HUES64 (cell line): Measurements from ENCODE around the gene ANP32B.

Experiments used
- H3K27ac ChIP-seq: 2 replicates; pipeline ENCODE4 v1.7.0; 2013; ENCODE audit warnings: low read depth, low read length, inconsistent platforms
- H3K27me3 ChIP-seq: 2 replicates; pipeline ENCODE4 v1.6.1; 2013; ENCODE audit warnings: mild to moderate bottlenecking, low read length; ENCODE audit not compliant: insufficient read depth
- H3K36me3 ChIP-seq: 2 replicates; pipeline ENCODE4 v1.6.1; 2013; ENCODE audit warnings: mild to moderate bottlenecking, low read length; ENCODE audit not compliant: insufficient read depth
- H3K4me1 ChIP-seq: 2 replicates; pipeline ENCODE4 v1.6.1; 2013; ENCODE audit warnings: mild to moderate bottlenecking, low read length, moderate library complexity; ENCODE audit not compliant: insufficient read depth
- H3K4me3 ChIP-seq: 2 replicates; pipeline ENCODE4 v1.5.1; 2013; ENCODE audit warnings: mild to moderate bottlenecking, low read length, moderate library complexity
- H3K9ac ChIP-seq: 2 replicates; pipeline ENCODE4 v1.6.1; 2013; ENCODE audit warnings: mild to moderate bottlenecking, low read depth, low read length
- H3K9me3 ChIP-seq: 2 replicates; pipeline ENCODE4 v1.6.1; 2013; ENCODE audit warnings: low read depth, low read length; ENCODE audit not compliant: insufficient read depth
- WGBS: fragments of 150-250, 120-280 bp; methylation state at CpG from one replicate; pipeline ENCODE4 v1.1.7; 2013; ENCODE audit warnings: missing lambda C conversion rate; 5-methylcytosine and 5-hydroxymethylcytosine counted together

The ANP32B gene

DNA sequence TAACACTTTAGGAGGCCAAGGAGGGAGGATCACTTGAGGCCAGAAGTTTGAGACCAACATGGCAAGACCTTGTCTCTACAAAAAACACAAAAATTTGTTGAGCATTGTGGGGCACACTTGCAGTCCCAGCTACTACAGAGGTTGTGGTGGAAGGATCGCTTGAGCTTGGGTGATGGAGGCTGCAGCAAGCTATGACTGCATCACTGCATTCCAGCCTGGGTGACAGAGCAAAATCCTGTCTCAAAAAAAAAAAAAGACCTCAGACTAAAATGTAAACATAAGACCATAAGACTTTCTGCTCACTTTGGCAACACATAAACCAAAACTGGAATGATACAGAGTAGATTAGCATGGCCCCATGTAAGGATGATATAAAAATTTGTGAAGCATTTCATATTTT lies 48.8 kb downstream of the ANP32B start:
- no peak overlapping the region for H3K27ac ChIP-seq
- WGBS: 93% methylated on average over 1 of the region's 1 CpG
- no peaks in the 10 kb centered on the region for H3K9me3 ChIP-seq
- H3K9ac ChIP-seq: no peak overlapping the region
- no peak overlapping the region for H3K4me3 ChIP-seq
- H3K36me3 ChIP-seq: no peaks in the 10 kb centered on the region
- H3K27me3 ChIP-seq: peaks cover 11% of the 10 kb centered on the region
- no peaks in the 10 kb centered on the region for H3K4me1 ChIP-seq

DNA sequence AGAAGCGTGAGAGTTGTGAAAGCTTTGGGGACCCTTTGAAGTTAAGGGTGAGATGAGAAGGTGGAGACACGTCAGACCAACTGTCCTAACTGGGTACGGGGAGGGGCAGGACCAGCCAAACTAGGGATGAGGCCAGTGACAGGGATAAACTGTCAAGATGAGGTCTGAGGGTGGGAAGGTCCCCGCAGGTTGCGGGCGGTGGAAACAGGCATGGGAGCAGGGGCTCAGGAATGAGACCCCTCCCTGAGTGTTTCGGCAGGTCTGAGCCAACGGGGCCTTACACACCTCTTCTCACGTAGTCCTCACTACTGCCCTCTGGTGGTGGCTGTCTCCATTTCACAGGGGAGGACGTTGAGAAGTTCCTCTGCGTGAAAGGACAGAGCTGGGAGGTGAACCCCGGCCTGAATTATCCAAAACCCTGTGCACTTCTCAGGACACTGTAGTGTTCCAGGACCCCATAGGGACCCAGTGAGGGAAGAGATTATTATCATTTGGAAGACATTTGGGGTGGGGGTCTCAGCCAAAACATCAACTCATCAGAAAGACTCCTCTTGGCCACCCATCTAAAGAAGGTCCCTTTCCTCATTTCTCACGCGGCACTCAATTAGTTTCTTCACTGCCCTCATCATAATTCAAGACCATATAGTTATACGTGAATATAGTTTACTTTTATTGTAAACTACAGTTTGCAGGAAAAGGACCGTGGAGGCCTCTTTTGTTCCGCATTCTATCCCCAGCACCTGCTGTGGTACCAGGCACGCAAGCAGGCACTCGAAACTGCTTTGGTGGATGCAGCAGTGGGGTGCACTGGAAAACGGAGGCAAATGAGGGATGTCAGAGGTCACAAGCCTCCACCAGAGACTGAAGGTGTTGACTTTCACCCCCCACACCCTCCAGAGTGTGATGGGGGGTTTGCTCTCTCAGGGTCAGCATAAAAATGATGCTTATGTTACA lies 51.7 kb downstream of the ANP32B start:
- no peak overlapping the region for H3K27ac ChIP-seq
- H3K4me1 ChIP-seq: no peaks in the 10 kb centered on the region
- H3K9ac ChIP-seq: no peak overlapping the region
- H3K4me3 ChIP-seq: no peak overlapping the region
- WGBS: 46% methylated on average over 20 of the region's 20 CpGs
- H3K27me3 ChIP-seq: peaks cover 11% of the 10 kb centered on the region
- H3K9me3 ChIP-seq: no peaks in the 10 kb centered on the region
- no peaks in the 10 kb centered on the region for H3K36me3 ChIP-seq

DNA sequence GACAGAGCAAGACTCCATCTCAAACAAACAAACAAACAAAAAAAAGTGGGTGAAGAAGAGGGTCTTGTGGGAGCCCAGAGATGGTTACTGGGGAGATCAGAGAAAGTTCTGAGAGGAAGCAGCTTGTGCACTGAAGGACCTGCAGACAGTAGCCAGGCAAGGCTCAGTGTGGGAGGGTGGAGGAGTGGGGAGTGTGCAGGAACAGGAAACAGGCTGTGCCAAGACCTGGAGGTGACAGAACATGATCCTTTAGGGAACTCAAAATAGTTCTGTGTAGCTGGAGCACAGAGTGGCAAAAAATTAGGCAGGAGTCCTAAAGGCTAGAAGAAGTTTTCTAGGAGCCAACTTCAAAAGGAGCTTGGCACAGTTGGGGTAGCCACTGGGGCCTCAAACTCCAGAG lies 54.2 kb downstream of the ANP32B start:
- no peaks in the 10 kb centered on the region for H3K9me3 ChIP-seq
- H3K27ac ChIP-seq: no peak overlapping the region
- peaks cover 11% of the 10 kb centered on the region for H3K27me3 ChIP-seq
- no peak overlapping the region for H3K9ac ChIP-seq
- no peaks in the 10 kb centered on the region for H3K36me3 ChIP-seq
- no peaks in the 10 kb centered on the region for H3K4me1 ChIP-seq
- no peak overlapping the region for H3K4me3 ChIP-seq

DNA sequence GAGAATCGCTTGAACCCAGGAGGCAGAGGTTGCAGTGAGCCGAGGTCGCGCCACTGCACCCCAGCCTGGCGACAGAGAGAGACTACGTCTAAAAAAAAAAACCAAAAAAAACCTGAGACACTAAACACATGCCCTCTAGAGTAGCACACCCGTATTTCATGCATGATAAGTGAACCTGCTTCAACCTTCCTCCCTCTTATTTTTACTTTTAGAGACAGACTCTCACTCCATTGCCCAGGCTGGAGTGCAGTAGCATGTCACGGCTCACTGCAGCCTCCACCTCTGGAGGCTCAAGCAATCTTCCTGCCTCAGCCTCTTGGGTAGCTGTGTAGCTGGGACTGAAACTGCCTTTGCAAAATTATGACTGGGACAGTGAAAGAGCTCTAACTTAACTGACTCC lies 55.8 kb downstream of the ANP32B start:
- peaks cover 8% of the 10 kb centered on the region; the same call in 1 of the 2 replicates for H3K27me3 ChIP-seq
- H3K27ac ChIP-seq: no peak overlapping the region
- H3K36me3 ChIP-seq: no peaks in the 10 kb centered on the region
- WGBS: 92% methylated on average over 8 of the region's 8 CpGs
- H3K4me3 ChIP-seq: no peak overlapping the region
- H3K9me3 ChIP-seq: no peaks in the 10 kb centered on the region
- no peak overlapping the region for H3K9ac ChIP-seq
- no peaks in the 10 kb centered on the region for H3K4me1 ChIP-seq

DNA sequence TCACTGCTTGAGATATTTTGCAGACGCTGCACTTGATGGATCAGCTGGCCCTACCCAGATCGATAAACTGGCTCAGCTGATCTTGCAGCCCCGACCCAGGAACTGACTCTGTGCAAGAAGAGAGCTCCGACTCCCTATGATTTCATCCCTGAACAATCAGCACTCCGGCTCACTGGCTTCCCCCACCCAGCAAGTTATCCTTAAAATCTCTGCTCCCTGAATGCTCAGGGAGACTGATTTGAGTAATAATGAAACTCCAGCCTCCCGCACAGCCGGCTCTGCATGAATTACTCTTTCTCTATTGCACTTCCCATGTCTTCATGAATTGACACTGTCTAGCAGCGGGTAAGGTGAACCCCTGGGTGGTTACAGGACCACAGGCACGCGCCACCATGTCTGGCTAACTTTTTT lies 56.5 kb downstream of the ANP32B start:
- H3K27me3 ChIP-seq: peaks cover 6% of the 10 kb centered on the region; the same call in 1 of the 2 replicates
- no peak overlapping the region for H3K9ac ChIP-seq
- no peak overlapping the region for H3K27ac ChIP-seq
- H3K9me3 ChIP-seq: no peaks in the 10 kb centered on the region
- H3K4me3 ChIP-seq: no peak overlapping the region
- H3K4me1 ChIP-seq: no peaks in the 10 kb centered on the region
- H3K36me3 ChIP-seq: no peaks in the 10 kb centered on the region
- 86% methylated on average over 10 of the region's 10 CpGs for whole genome bisulfite sequencing

DNA sequence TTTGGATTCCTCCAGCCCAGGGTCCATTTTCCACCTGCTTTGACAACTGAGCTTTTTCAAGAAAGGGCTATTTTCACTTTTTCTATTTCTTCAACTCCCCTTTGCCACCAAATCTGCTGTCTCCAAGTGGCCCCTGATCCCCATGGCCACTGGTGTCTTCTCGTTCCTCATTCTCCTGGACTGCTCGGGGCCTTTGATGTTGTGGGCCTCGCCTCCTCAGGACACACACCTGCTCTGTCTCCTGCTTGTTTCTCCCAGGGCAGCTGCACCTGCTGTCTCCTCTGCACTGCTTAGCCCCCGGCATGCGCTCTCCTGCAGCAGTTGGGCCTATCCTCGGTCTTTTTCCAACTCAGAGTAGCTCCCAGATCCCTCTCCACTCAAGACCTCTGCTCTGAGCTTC lies 57.1 kb downstream of the ANP32B start:
- Histone ChIP-seq H3K27me3 (peaks cover 2% of the 10 kb centered on the region; the same call in 1 of the 2 replicates), H3K9me3 (no peaks in the 10 kb centered on the region), H3K36me3 (no peaks in the 10 kb centered on the region), H3K4me1 (no peaks in the 10 kb centered on the region), H3K27ac (no peak overlapping the region), H3K4me3 (no peak overlapping the region), H3K9ac (no peak overlapping the region)
- WGBS: 94% methylated on average over 6 of the region's 6 CpGs

DNA sequence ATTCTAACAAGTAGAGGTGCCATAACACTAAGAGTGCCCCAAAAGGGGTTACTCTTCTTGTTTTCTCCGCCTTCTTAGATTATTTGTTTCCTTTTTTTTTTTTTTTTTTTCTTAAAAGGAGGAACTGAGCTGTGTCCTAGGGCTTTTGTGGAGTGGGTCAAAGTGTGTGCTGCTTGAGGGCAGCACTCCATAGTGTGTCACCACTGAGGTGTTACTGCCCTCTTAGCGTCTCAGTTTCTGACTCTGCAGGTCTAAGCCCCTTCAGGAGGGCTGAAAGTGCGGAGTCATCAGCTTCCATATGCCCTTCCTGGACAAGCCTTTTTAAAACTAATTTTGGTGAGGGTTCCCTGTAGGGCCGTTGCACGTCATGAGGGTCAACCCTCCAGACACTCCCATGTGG lies 60.8 kb downstream of the ANP32B start:
- H3K4me1 ChIP-seq: no peaks in the 10 kb centered on the region
- WGBS: 81% methylated on average over 5 of the region's 5 CpGs
- no peaks in the 10 kb centered on the region; the same call in 1 of the 2 replicates for H3K27me3 ChIP-seq
- no peak overlapping the region for H3K27ac ChIP-seq
- H3K4me3 ChIP-seq: no peak overlapping the region
- no peak overlapping the region for H3K9ac ChIP-seq
- no peaks in the 10 kb centered on the region for H3K36me3 ChIP-seq
- no peaks in the 10 kb centered on the region for H3K9me3 ChIP-seq

DNA sequence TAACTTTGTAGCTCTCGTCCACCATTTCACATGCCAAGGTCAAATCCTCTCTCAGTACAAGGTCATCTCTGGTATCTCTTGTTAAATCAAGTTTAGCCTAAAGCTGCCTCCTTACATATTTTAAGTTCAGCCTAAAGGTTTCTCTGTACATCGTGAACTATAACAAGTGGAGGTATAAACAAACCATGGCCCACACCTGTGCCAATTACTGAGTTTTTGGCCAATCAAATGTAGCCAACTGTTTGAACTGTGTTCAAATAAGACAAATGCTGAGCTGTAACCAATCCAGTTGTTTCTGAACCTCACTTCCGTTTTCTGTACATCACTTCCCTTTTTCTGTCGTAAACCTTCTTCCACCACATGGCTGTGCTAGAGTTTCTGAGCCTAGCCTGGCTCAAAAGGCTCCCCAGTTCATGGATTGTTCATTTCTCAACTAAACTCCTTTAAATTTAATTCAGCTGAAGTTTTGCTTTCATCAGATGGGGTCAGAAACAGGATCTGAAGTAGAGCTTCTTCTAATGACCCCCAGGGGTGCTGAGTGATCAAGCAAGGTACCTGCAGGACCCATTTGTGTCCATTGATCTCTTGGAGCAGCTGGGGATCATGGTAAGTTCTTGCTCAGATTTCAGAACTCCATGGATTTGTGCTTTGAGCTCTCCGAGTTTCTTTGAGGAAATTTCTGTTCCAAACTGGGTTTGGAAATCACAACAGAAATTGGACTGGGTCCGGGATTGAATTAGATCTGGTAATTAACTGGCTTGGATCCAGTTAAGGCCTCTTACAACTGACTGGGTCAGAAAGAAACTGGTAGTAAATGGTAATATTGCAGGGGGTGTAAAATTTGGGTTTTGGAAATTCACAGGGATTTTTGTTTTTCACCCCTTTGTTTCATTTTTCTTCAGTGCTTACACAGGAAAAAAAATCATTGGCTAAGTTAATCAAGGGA lies 62.4 kb downstream of the ANP32B start:
- Histone ChIP-seq H3K27me3 (no peaks in the 10 kb centered on the region), H3K9me3 (no peaks in the 10 kb centered on the region), H3K4me1 (no peaks in the 10 kb centered on the region), H3K27ac (no peak overlapping the region), H3K9ac (no peak overlapping the region), H3K4me3 (no peak overlapping the region), H3K36me3 (no peaks in the 10 kb centered on the region)
- WGBS: 88% methylated on average over 6 of the region's 6 CpGs

DNA sequence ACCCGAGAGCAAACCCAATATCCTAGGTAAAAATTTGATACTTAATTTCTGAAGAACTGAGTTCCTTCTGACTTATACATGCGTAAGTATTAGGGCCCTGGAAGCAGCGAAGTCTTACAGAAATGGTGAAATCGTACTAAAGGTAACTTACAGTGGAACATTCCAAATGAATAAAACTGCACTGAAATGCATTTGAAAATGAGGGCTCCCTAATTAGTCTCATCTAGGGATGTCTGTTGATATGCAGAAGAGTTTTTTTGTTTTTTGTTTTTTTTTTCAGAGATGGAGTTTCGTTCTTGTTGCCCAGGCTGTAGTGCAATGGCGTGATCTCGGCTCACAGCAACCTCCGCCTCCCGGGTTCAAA lies 63.0 kb downstream of the ANP32B start:
- Histone ChIP-seq H3K9me3 (no peaks in the 10 kb centered on the region), H3K4me3 (no peak overlapping the region), H3K27ac (no peak overlapping the region), H3K27me3 (no peaks in the 10 kb centered on the region), H3K4me1 (no peaks in the 10 kb centered on the region), H3K9ac (no peak overlapping the region), H3K36me3 (no peaks in the 10 kb centered on the region)
- 95% methylated on average over 9 of the region's 9 CpGs for WGBS

DNA sequence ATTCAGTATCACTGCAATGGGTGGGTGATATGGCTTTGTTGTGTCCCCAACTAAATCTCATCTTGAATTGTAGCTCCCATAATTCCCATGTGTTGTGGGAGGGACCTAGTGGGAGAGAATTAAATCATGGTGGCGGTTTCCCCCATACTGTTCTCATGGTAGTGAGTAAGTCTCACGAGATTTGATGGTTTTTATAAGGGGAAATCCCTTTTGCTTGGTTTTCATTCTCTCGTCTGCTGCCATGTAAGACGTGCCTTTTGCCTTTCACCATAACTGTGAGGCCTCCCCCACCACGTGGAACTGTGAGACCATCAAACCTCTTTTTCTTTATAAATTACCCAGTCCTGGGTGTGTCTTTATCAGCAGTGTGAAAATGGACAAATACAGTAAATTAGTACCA lies 63.9 kb downstream of the ANP32B start:
- WGBS: 84% methylated on average over 5 of the region's 5 CpGs
- Histone ChIP-seq H3K9me3 (no peaks in the 10 kb centered on the region), H3K27me3 (0 out of 2 replicates have a peak, but pooled peaks cover 3% of the 10 kb centered on the region), H3K9ac (no peak overlapping the region), H3K27ac (no peak overlapping the region), H3K4me3 (no peak overlapping the region), H3K4me1 (no peaks in the 10 kb centered on the region), H3K36me3 (no peaks in the 10 kb centered on the region)
